ENCODE results near the gene TMEM178A. TPM values are rescaled to one million over a fixed set of nuclear protein-coding genes. Genes with fewer than 3 reads are reported as not detected.
"Not testable (repeated sequence)": the region's sequence is repeated elsewhere in the genome, so short reads cannot be mapped to it uniquely, and the experiment has no call there.

TMEM178A gene
- polyA plus RNA-seq, 1 donor from 2014 or later, result 31.8 TPM

- Histone ChIP-seq H3K36me3 (ENCODE audit: insufficient read depth, low read length) (no peaks in the 10 kb centered on the region), H3K79me2 (replicated peaks; ENCODE audit: insufficient read depth, low read length) (no peaks in the 10 kb centered on the region), H3F3A (ENCODE audit: insufficient read depth, low read length, poor library complexity, severe bottlenecking) (no peaks in the 10 kb centered on the region), H2AFZ (ENCODE audit: low read depth, low read length) (no peak overlapping the region), H3K9me2 (ENCODE audit: insufficient read depth, low read length) (no peaks in the 10 kb centered on the region), H3K9ac (ENCODE audit: low read length) (no peak overlapping the region), H3K9me3 (ENCODE audit: low read length) (no peaks in the 10 kb centered on the region), H3K4me3 (ENCODE audit: low read length) (no peak overlapping the region), H4K20me1 (ENCODE audit: insufficient read depth) (no peaks in the 10 kb centered on the region), H3K27me3 (ENCODE audit: insufficient read depth, low read depth, low read length) (no peaks in the 10 kb centered on the region), H3K4me2 (ENCODE audit: low read length) (no peak overlapping the region), H3K27ac (ENCODE audit: low read length) (no peak overlapping the region)
- TF ChIP-seq RAD21 (conservative IDR thresholded peaks at IDR 0.05) (no peak), REST (IDR thresholded peaks at IDR 0.05; ENCODE audit: borderline replicate concordance) (no peak), EZH2 (IDR thresholded peaks at IDR 0.05; ENCODE audit: borderline replicate concordance, insufficient read depth, low read length, poor library complexity, severe bottlenecking) (no peak)
Observed at GRCh38 chr2:39650468-39650867, 15.2 kb upstream of the TMEM178A start.

GRCh38 chr2:39656215-39656614, 9.5 kb upstream of the TMEM178A start:
- not testable (repeated sequence) for H3K36me3 ChIP-seq (ENCODE audit: insufficient read depth, low read length); H3F3A ChIP-seq (ENCODE audit: insufficient read depth, low read length, poor library complexity, severe bottlenecking); H3K27ac ChIP-seq (ENCODE audit: low read length); H3K27me3 ChIP-seq (ENCODE audit: insufficient read depth, low read depth, low read length); H2AFZ ChIP-seq (ENCODE audit: low read depth, low read length); H3K4me3 ChIP-seq (ENCODE audit: low read length); H3K4me2 ChIP-seq (ENCODE audit: low read length); H3K9me3 ChIP-seq (ENCODE audit: low read length); H4K20me1 ChIP-seq (ENCODE audit: insufficient read depth); H3K9ac ChIP-seq (ENCODE audit: low read length); H3K9me2 ChIP-seq (ENCODE audit: insufficient read depth, low read length); H3K79me2 ChIP-seq (replicated peaks; ENCODE audit: insufficient read depth, low read length)

GRCh38 chr2:39657287-39657937, 8.3 kb upstream of the TMEM178A start:
- no peak overlapping the region for H3K4me2 ChIP-seq (ENCODE audit: low read length)
- no peaks in the 10 kb centered on the region for H3K9me3 ChIP-seq (ENCODE audit: low read length)
- no peaks in the 10 kb centered on the region for H3F3A ChIP-seq (ENCODE audit: insufficient read depth, low read length, poor library complexity, severe bottlenecking)
- no peaks in the 10 kb centered on the region for H3K27me3 ChIP-seq (ENCODE audit: insufficient read depth, low read depth, low read length)
- no peak for TF ChIP-seq EP300 (conservative IDR thresholded peaks at IDR 0.05; ENCODE audit: poor library complexity, severe bottlenecking)
- no peak for TF ChIP-seq RAD21 (conservative IDR thresholded peaks at IDR 0.05)
- no peak for TF ChIP-seq REST (IDR thresholded peaks at IDR 0.05; ENCODE audit: borderline replicate concordance)
- no peaks in the 10 kb centered on the region for H3K79me2 ChIP-seq (replicated peaks; ENCODE audit: insufficient read depth, low read length)
- H3K36me3 ChIP-seq (ENCODE audit: insufficient read depth, low read length), result no peaks in the 10 kb centered on the region
- no peak overlapping the region for H2AFZ ChIP-seq (ENCODE audit: low read depth, low read length)
- H3K4me3 ChIP-seq (ENCODE audit: low read length), result no peak overlapping the region
- no peak overlapping the region for H3K9ac ChIP-seq (ENCODE audit: low read length)
- H3K9me2 ChIP-seq (ENCODE audit: insufficient read depth, low read length), result no peaks in the 10 kb centered on the region
- H4K20me1 ChIP-seq (ENCODE audit: insufficient read depth), result no peaks in the 10 kb centered on the region
- H3K27ac ChIP-seq (ENCODE audit: low read length), result no peak overlapping the region
